SK-N-SH (cell line): ENCODE measurements around the gene THAP8. TPM values are rescaled to one million over a fixed set of nuclear protein-coding genes. Genes with fewer than 3 reads are reported as not detected.

ENCODE experiments used
- CTCF ChIA-PET: fragments of 300-600, 350-600 bp; formaldehyde crosslinking; extraction: SDS; loops from one replicate; lab custom pipeline; 2021; lab: Yijun Ruan, JAX
- POLR2A ChIA-PET: fragments of 350-600 bp; sonication (Branson Sonifier 250); formaldehyde crosslinking; extraction: SDS; loops from one replicate; lab custom pipeline; 2020; ENCODE audit warnings: antibody characterized with exemption, inconsistent platforms; lab: Yijun Ruan, JAX
- DNase-seq: peaks from one replicate; pipeline ENCODE4 v3.0.0; 2012
- H2AFZ ChIP-seq: fragments of 200-600 bp; sonication (generic); 2 replicates; pipeline ENCODE4 v1.8.1; 2016; ENCODE audit warnings: antibody characterized with exemption, mild to moderate bottlenecking, low read depth
- H3F3A ChIP-seq: fragments of 200-600 bp; sonication (generic); replicated peaks from 2 replicates; pipeline ENCODE3; 2016; ENCODE audit warnings: antibody characterized with exemption, mild to moderate bottlenecking; ENCODE audit not compliant: insufficient read depth
- H3K27ac ChIP-seq, 2 experiments: fragments of 200-500 bp in 1 of 2; fragments of 200-600 bp in 1 of 2; sonication (Bioruptor generic) in 1 of 2; sonication (generic), shearing (Covaris generic) in 1 of 2; 2 replicates each; pipeline versions ENCODE4 v1.5.1 to v1.6.1; 2014 to 2016; ENCODE audit warnings: low read depth in 2 of 2, inconsistent platforms in 1 of 2, low read length in 1 of 2, mild to moderate bottlenecking in 1 of 2, mixed read lengths in 1 of 2
- H3K27me3 ChIP-seq: fragments of 200-600 bp; sonication (generic), shearing (Covaris generic); 2 replicates; pipeline ENCODE4 v1.6.1; 2016; ENCODE audit warnings: mixed run types; ENCODE audit not compliant: insufficient read depth
- H3K36me3 ChIP-seq, 2 experiments: fragments of 200-500 bp in 1 of 2; fragments of 200-600 bp in 1 of 2; sonication (Bioruptor generic) in 1 of 2; sonication (generic) in 1 of 2; replicated peaks in 1 of 2; 2 replicates each; pipeline versions ENCODE3 to v1.5.1; 2014 to 2016; ENCODE audit warnings: low read length in 1 of 2, mild to moderate bottlenecking in 1 of 2; ENCODE audit not compliant: insufficient read depth in 2 of 2, control insufficient read depth in 1 of 2
- H3K4me1 ChIP-seq, 2 experiments: fragments of 200-500 bp in 1 of 2; fragments of 200-600 bp in 1 of 2; sonication (Bioruptor generic) in 1 of 2; sonication (generic), shearing (Covaris generic) in 1 of 2; 2 replicates each; pipeline versions ENCODE4 v1.5.1 to v1.6.1; 2014 to 2016; ENCODE audit warnings: low read depth in 1 of 2, low read length in 1 of 2, mixed run types in 1 of 2; ENCODE audit not compliant: insufficient read depth in 2 of 2, control insufficient read depth in 1 of 2
- H3K4me2 ChIP-seq: fragments of 200-600 bp; sonication (generic), shearing (Covaris generic); 2 replicates; pipeline ENCODE4 v1.6.1; 2017; ENCODE audit warnings: mixed run types
- H3K4me3 ChIP-seq, 2 experiments: fragments of 200-500 bp in 1 of 2; fragments of 200-600 bp in 1 of 2; sonication (Bioruptor generic) in 1 of 2; sonication (generic), shearing (Covaris generic) in 1 of 2; 2 replicates each; pipeline versions ENCODE4 v1.5.1 to v1.8.1; 2014 to 2016; ENCODE audit warnings: low read depth in 2 of 2, inconsistent platforms in 1 of 2, low read length in 1 of 2, mild to moderate bottlenecking in 1 of 2, mixed read lengths in 1 of 2, moderate library complexity in 1 of 2
- H3K79me2 ChIP-seq: fragments of 200-600 bp; sonication (generic); 2 replicates; pipeline ENCODE4 v1.8.1; 2017; ENCODE audit warnings: mild to moderate bottlenecking; ENCODE audit not compliant: insufficient read depth
- H3K9ac ChIP-seq: fragments of 200-600 bp; sonication (generic); 2 replicates; pipeline ENCODE4 v1.6.1; 2017; ENCODE audit warnings: mixed run types
- H3K9me2 ChIP-seq: fragments of 200-600 bp; sonication (generic); 2 replicates; pipeline ENCODE4 v1.6.1; 2017; ENCODE audit warnings: mixed run types
- H3K9me3 ChIP-seq: fragments of 200-600 bp; sonication (generic); 2 replicates; pipeline ENCODE4 v1.6.1; 2017; ENCODE audit warnings: mixed run types, mild to moderate bottlenecking, moderate library complexity
- H4K20me1 ChIP-seq: fragments of 200-600 bp; sonication (generic); 2 replicates; pipeline ENCODE4 v1.6.1; 2017; ENCODE audit warnings: mild to moderate bottlenecking, mixed run types; ENCODE audit not compliant: insufficient read depth
- CHD2 ChIP-seq: fragments of 150-350 bp; IDR thresholded peaks from 2 replicates; pipeline ENCODE4 v1.6.1; 2018; ENCODE audit warnings: low read length; ENCODE audit not compliant: partially characterized antibody
- EZH2phosphoT487 ChIP-seq: fragments of 200-600 bp; sonication (generic); IDR thresholded peaks from 2 replicates; pipeline ENCODE4 v1.6.1; 2017; ENCODE audit warnings: low read depth, mixed run types, mild to moderate bottlenecking, antibody characterized with exemption, moderate library complexity, borderline replicate concordance
- FOSL2 ChIP-seq: IDR thresholded peaks from 2 replicates; pipeline ENCODE4 v1.4.0; 2012; ENCODE audit warnings: low read depth, mild to moderate bottlenecking, moderate library complexity, borderline replicate concordance
- FOXJ3 ChIP-seq: sonication (generic); formaldehyde crosslinking; IDR thresholded peaks from 2 replicates; pipeline ENCODE4 v1.5.1; 2020; ENCODE audit warnings: mild to moderate bottlenecking, missing genetic modification reagents
- FOXM1 ChIP-seq: IDR thresholded peaks from 2 replicates; pipeline ENCODE4 v1.4.0; 2012; ENCODE audit warnings: low read depth, mild to moderate bottlenecking
- JUND ChIP-seq: IDR thresholded peaks from 2 replicates; pipeline ENCODE4 v1.4.0; 2012
- NRF1 ChIP-seq: IDR thresholded peaks from 2 replicates; pipeline ENCODE4 v1.6.1; 2012; ENCODE audit warnings: low read depth, mild to moderate bottlenecking, low read length
- POLR2AphosphoS5 ChIP-seq: IDR thresholded peaks from 2 replicates; pipeline ENCODE4 v1.6.1; 2012; ENCODE audit warnings: low read depth, low read length
- RCOR1 ChIP-seq: fragments of 150-350 bp; IDR thresholded peaks from 2 replicates; pipeline ENCODE4 v1.6.1; 2017; ENCODE audit warnings: antibody characterized with exemption, low read length
- RXRA ChIP-seq: IDR thresholded peaks from 2 replicates; pipeline ENCODE4 v1.4.0; 2012; ENCODE audit warnings: low read depth, mild to moderate bottlenecking, borderline replicate concordance
- SIN3A ChIP-seq: IDR thresholded peaks from 2 replicates; pipeline ENCODE4 v1.6.1; 2012; ENCODE audit warnings: low read depth, mild to moderate bottlenecking, low read length, moderate library complexity, borderline replicate concordance
- SMC3 ChIP-seq: IDR thresholded peaks from 2 replicates; pipeline ENCODE4 v1.6.1; 2012; ENCODE audit warnings: low read depth, low read length, improper control_type of control experiment
- YY1 ChIP-seq: IDR thresholded peaks from 2 replicates; pipeline ENCODE4 v1.4.0; 2012; ENCODE audit warnings: low read depth, mild to moderate bottlenecking
- ZBTB33 ChIP-seq: IDR thresholded peaks from 2 replicates; pipeline ENCODE4 v1.4.0; 2012; ENCODE audit warnings: low read depth, borderline replicate concordance
- WGBS: methylation state at CpG from one replicate; pipeline ENCODE4 v1.1.6; 2017; ENCODE audit warnings: low lambda C conversion rate; 5-methylcytosine and 5-hydroxymethylcytosine counted together
- polyA plus RNA-seq, 3 experiments: library from polyadenylated mRNA; depleted of rRNA; stranded (reverse); fragments of >200 nt; gene quantifications; 2 replicates each; pipeline ENCODE4 v1.2.3, GENCODE V29; 2012
- TF ChIP-seq, protein P1 (sequence below): IDR thresholded peaks from 2 replicates; pipeline ENCODE4; 2012
- TF ChIP-seq, protein P2 (sequence below): fragments of 200-600 bp; sonication (generic); IDR thresholded peaks from 2 replicates; pipeline ENCODE4 v1.6.1; 2017; ENCODE audit warnings: antibody characterized with exemption, mild to moderate bottlenecking, moderate library complexity

The THAP8 gene
- polyA plus RNA-seq, 1 of the 3 experiments (the other 2 are of a cell fraction) = 6.3 TPM

- CTCF ChIA-PET = no interaction called here
- no peaks in the 10 kb centered on the region for H3K9me2 ChIP-seq
- H3K9me3 ChIP-seq = no peaks in the 10 kb centered on the region
- H3K27ac ChIP-seq = no peak overlapping the region
- POLR2A ChIA-PET = no interaction called here
- H3K4me2 ChIP-seq = no peak overlapping the region
- H3F3A ChIP-seq = no peaks in the 10 kb centered on the region
- H3K27me3 ChIP-seq = no peaks in the 10 kb centered on the region
- TF ChIP-seq SIN3A (no peak), FOXM1 (no peak), NRF1 (no peak), ZBTB33 (no peak), JUND (no peak), FOXJ3 (CRISPR knock-in tag) (no peak), SMC3 (no peak), POLR2AphosphoS5 (no peak), RXRA (no peak)
- TF ChIP-seq, protein P1, sequence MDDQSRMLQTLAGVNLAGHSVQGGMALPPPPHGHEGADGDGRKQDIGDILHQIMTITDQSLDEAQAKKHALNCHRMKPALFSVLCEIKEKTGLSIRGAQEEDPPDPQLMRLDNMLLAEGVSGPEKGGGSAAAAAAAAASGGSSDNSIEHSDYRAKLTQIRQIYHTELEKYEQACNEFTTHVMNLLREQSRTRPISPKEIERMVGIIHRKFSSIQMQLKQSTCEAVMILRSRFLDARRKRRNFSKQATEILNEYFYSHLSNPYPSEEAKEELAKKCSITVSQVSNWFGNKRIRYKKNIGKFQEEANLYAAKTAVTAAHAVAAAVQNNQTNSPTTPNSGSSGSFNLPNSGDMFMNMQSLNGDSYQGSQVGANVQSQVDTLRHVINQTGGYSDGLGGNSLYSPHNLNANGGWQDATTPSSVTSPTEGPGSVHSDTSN = no peak
- no peak overlapping the region for H3K9ac ChIP-seq
- 78% methylated on average over 6 of the region's 6 CpGs for WGBS
- no peak overlapping the region for H3K4me3 ChIP-seq
- H3K36me3 ChIP-seq = peaks cover 0 to 5% of the 10 kb centered on the region in 2 experiments
- no peaks in the 10 kb centered on the region for H3K79me2 ChIP-seq
- no peak for DNase-seq
- H4K20me1 ChIP-seq = no peaks in the 10 kb centered on the region
- H3K4me1 ChIP-seq = no peaks in the 10 kb centered on the region
- H2AFZ ChIP-seq = no peak overlapping the region
These were observed 39.6 kb upstream of the THAP8 start for GRCh38 chr19:36093687-36094086.

- Histone ChIP-seq H2AFZ (no peak overlapping the region), H3F3A (no peaks in the 10 kb centered on the region), H3K4me1 (no peaks in the 10 kb centered on the region), H3K36me3 (peaks cover 0 to 5% of the 10 kb centered on the region in 2 experiments), H3K4me2 (no peak overlapping the region), H3K27me3 (no peaks in the 10 kb centered on the region), H4K20me1 (no peaks in the 10 kb centered on the region), H3K9ac (no peak overlapping the region), H3K79me2 (no peaks in the 10 kb centered on the region), H3K4me3 (no peak overlapping the region), H3K27ac (no peak overlapping the region), H3K9me3 (no peaks in the 10 kb centered on the region), H3K9me2 (no peaks in the 10 kb centered on the region)
- DNase-seq = no peak
- 93% methylated on average over 5 of the region's 5 CpGs for WGBS
- TF ChIP-seq, protein P2, sequence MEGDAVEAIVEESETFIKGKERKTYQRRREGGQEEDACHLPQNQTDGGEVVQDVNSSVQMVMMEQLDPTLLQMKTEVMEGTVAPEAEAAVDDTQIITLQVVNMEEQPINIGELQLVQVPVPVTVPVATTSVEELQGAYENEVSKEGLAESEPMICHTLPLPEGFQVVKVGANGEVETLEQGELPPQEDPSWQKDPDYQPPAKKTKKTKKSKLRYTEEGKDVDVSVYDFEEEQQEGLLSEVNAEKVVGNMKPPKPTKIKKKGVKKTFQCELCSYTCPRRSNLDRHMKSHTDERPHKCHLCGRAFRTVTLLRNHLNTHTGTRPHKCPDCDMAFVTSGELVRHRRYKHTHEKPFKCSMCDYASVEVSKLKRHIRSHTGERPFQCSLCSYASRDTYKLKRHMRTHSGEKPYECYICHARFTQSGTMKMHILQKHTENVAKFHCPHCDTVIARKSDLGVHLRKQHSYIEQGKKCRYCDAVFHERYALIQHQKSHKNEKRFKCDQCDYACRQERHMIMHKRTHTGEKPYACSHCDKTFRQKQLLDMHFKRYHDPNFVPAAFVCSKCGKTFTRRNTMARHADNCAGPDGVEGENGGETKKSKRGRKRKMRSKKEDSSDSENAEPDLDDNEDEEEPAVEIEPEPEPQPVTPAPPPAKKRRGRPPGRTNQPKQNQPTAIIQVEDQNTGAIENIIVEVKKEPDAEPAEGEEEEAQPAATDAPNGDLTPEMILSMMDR = no peak
- TF ChIP-seq SIN3A (no peak), RCOR1 (no peak), EZH2phosphoT487 (no peak), RXRA (no peak), POLR2AphosphoS5 (no peak), FOSL2 (no peak), CHD2 (no peak), YY1 (no peak)
- POLR2A ChIA-PET = no interaction called here
- CTCF ChIA-PET = no interaction called here
These were observed 39.1 kb upstream of the THAP8 start for GRCh38 chr19:36093146-36093662.
